AG09319 (cell line): ENCODE results near the gene ADAMTS14.

Experiments
- DNase-seq: peaks from one replicate; pipeline ENCODE4 v3.0.0-alpha.2; 2010; ENCODE audit warnings: low read depth; ENCODE audit errors: extremely low read depth
- CTCF ChIP-seq: IDR thresholded peaks from 2 replicates; pipeline ENCODE4 v1.5.1; 2011; ENCODE audit warnings: low read depth, mild to moderate bottlenecking, inconsistent platforms, low read length, moderate library complexity

Gene ADAMTS14

GRCh38 chr10:70803775-70804420 is 131.6 kb downstream of the ADAMTS14 start:
- TF ChIP-seq CTCF: no peak
- no peak for DNase-seq

- no peak for DNase-seq
- TF ChIP-seq CTCF: no peak
Measured at GRCh38 chr10:70804421-70804808, 132.1 kb downstream of the ADAMTS14 start.

- TF ChIP-seq CTCF: no peak
- DNase-seq: no peak
Measured at GRCh38 chr10:70805619-70806215, 133.4 kb downstream of the ADAMTS14 start.

GRCh38 chr10:70806841-70807240 is 134.5 kb downstream of the ADAMTS14 start:
- TF ChIP-seq CTCF: no peak
- no peak for DNase-seq

- no peak for DNase-seq
- no peak for TF ChIP-seq CTCF
Measured at GRCh38 chr10:70807556-70807955, 135.2 kb downstream of the ADAMTS14 start.

- DNase-seq: no peak
- TF ChIP-seq CTCF: no peak
Measured at GRCh38 chr10:70809011-70809611, 136.8 kb downstream of the ADAMTS14 start.

GRCh38 chr10:70809726-70810125 is 137.4 kb downstream of the ADAMTS14 start:
- no peak for TF ChIP-seq CTCF
- DNase-seq: no peak
